Muscle of leg (tissue), 11 donors: ENCODE measurements around the gene NUP54. TPM values are rescaled to one million over a fixed set of nuclear protein-coding genes. Genes with fewer than 3 reads are reported as not detected.
A peak's percentile ranks its signal among the peaks of the same experiment; 100 is the strongest.

Experiments used
- DNase-seq: peaks from one replicate; pipeline ENCODE4 v3.0.0; 2013
- H3K27ac ChIP-seq: one replicate; pipeline ENCODE4 v1.5.1; 2013; ENCODE audit warnings: mild to moderate bottlenecking, low read length, control low read depth
- H3K27me3 ChIP-seq: one replicate; pipeline ENCODE4 v1.6.1; 2013; ENCODE audit warnings: low read length; ENCODE audit not compliant: control insufficient read depth, insufficient read depth
- H3K36me3 ChIP-seq: one replicate; pipeline ENCODE4 v1.6.1; 2013; ENCODE audit warnings: low read length; ENCODE audit not compliant: control insufficient read depth, insufficient read depth
- H3K4me1 ChIP-seq: one replicate; pipeline ENCODE4 v1.6.1; 2013; ENCODE audit warnings: low read length; ENCODE audit not compliant: control insufficient read depth, insufficient read depth
- H3K4me3 ChIP-seq: one replicate; pipeline ENCODE4 v1.5.1; 2013; ENCODE audit warnings: low read length, control low read depth
- H3K9me3 ChIP-seq: replicated peaks from 2 replicates; pipeline ENCODE4 v1.6.1; 2013; ENCODE audit warnings: low read depth, low read length; ENCODE audit not compliant: control insufficient read depth
- WGBS: methylation state at CpG from one replicate; pipeline ENCODE4 v1.1.5; 2013; ENCODE audit warnings: missing lambda C conversion rate; ENCODE audit not compliant: insufficient coverage; 5-methylcytosine and 5-hydroxymethylcytosine counted together
- polyA plus RNA-seq, 8 donors: library from polyadenylated mRNA; unstranded; fragments of 120-200 nt; gene quantifications; one replicate each; pipeline versions ENCODE4 v1.2.1 to v1.2.3, GENCODE V29; 2013; ENCODE audit warnings: inconsistent platforms in 1 of 8, low replicate concordance in 1 of 8; ENCODE audit not compliant: insufficient read length in 8 of 8, insufficient read depth in 1 of 8
- total RNA-seq: library from RNA; stranded (reverse); fragments of 120-200 nt; gene quantifications from one replicate; pipeline ENCODE4 v1.2.4, GENCODE V29; 2013

Gene NUP54
- total and polyA plus RNA-seq, 9 donors, result 31.9 to 45.7 (median 39.5) TPM

DNA sequence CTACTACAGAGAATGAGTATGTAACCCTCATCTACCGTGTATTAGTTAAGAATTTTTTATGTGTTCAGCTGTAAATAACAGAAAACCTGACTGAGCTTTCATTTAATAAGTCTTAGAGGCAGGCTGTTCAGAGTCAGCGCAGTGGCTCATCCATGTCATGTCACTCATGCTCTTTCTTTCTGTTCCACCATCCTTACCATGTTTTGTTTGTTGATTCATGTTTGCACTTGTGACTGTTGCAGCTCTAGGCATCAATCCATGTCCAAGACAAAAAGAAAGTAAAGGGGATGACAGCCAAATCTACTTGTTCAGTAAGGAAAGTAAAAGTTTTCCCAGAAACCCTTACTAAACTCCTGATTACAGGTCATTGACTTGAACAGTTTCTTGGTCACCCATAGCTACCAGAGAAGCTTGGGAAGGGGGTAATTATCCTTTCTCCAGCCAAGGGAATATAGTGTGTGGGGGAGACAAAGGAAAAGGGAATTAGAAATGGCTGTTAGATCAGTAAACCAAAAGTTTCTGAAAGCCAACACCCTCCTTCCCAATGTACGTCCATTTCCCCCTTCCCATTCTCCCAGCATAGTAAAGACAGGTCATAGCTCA is 64.7 kb downstream of the NUP54 start:
- Histone ChIP-seq H3K36me3 (no peaks in the 10 kb centered on the region), H3K4me1 (peaks cover 4% of the 10 kb centered on the region), H3K27me3 (no peaks in the 10 kb centered on the region), H3K4me3 (no peak overlapping the region), H3K27ac (no peak overlapping the region), H3K9me3 (no peaks in the 10 kb centered on the region)
- WGBS, result no CpG with 5 or more reads among the region's 3 CpGs
- no peak for DNase-seq

- Histone ChIP-seq H3K9me3 (no peaks in the 10 kb centered on the region), H3K27ac (no peak overlapping the region)
Measured at GRCh38 chr4:76078033-76078613, 70.1 kb downstream of the NUP54 start.

DNA sequence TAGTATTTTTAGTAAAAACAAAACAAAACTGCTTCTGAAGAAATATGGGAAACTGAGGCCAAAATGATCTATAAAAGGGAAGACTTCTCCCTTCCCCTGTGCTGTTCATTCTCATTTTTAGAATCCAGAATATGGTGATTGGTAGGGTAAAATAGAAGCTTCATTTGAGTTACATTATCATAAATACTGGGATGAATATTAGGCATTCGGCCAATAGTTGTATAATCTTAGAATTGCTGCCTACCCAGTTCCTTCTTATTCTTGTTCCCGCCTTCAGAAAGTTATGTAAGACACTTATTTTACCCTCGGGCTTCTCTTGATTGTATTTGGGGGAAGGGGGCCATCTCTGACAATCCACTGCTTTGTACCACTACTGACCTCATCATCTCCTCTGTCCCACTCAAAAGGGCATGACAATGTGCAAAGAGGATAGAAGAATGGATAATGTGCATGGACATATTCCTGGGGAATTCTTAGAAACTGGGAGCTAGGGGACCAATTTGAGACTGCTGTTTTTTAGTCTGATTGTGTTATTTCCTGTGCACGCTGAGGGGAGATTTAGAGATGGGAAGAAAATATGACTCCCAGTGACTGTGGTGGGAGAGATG is 73.1 kb downstream of the NUP54 start:
- no peaks in the 10 kb centered on the region for H3K27me3 ChIP-seq
- WGBS, result 67% methylated on average over 1 of the region's 4 CpGs
- no peak overlapping the region for H3K4me3 ChIP-seq
- no peak for DNase-seq
- peak overlapping the region; percentile 35 for H3K27ac ChIP-seq
- H3K4me1 ChIP-seq, result no peaks in the 10 kb centered on the region
- no peaks in the 10 kb centered on the region for H3K9me3 ChIP-seq
- H3K36me3 ChIP-seq, result no peaks in the 10 kb centered on the region

More at GRCh38 chr4:76078033-76078613, 70.1 kb downstream of the NUP54 start:
- Histone ChIP-seq H3K4me3 (no peak overlapping the region), H3K4me1 (no peaks in the 10 kb centered on the region), H3K27me3 (no peaks in the 10 kb centered on the region), H3K36me3 (no peaks in the 10 kb centered on the region)
- DNase-seq, result peak; percentile 27
- WGBS, result 29% methylated on average over 1 of the region's 4 CpGs

GRCh38 chr4:76074468-76074867 is 73.7 kb downstream of the NUP54 start, which contains the start of gene ART3:
Gene ART3 (plus strand): TSS chr4:76074709. CDS start chr4:76075890, 1,181 bp downstream.
- Histone ChIP-seq H3K36me3 (no peaks in the 10 kb centered on the region), H3K4me3 (no peak within 1 kb of the TSS), H3K27ac (peak within 1 kb of the TSS; percentile 35), H3K9me3 (no peaks in the 10 kb centered on the region), H3K4me1 (no peaks in the 10 kb centered on the region), H3K27me3 (no peaks in the 10 kb centered on the region)
- no CpG with 5 or more reads among the region's 1 CpG for WGBS
- DNase-seq, result peak; percentile 60

GRCh38 chr4:76072760-76073159 is 75.4 kb downstream of the NUP54 start:
- Histone ChIP-seq H3K36me3 (no peaks in the 10 kb centered on the region), H3K4me3 (no peak overlapping the region), H3K27ac (no peak overlapping the region), H3K27me3 (no peaks in the 10 kb centered on the region), H3K9me3 (no peaks in the 10 kb centered on the region), H3K4me1 (no peaks in the 10 kb centered on the region)
- no peak for DNase-seq
- WGBS, result 59% methylated on average over 2 of the region's 4 CpGs

- WGBS, result 0% methylated on average over 2 of the region's 2 CpGs
- Histone ChIP-seq H3K27me3 (no peaks in the 10 kb centered on the region), H3K36me3 (no peaks in the 10 kb centered on the region), H3K27ac (no peak overlapping the region), H3K4me3 (no peak overlapping the region), H3K4me1 (no peaks in the 10 kb centered on the region), H3K9me3 (no peaks in the 10 kb centered on the region)
- DNase-seq, result peak; percentile 86
Measured at GRCh38 chr4:76067652-76068286, 80.4 kb downstream of the NUP54 start.

- no peak overlapping the region for H3K27ac ChIP-seq
- no peak for DNase-seq
- H3K4me1 ChIP-seq, result no peaks in the 10 kb centered on the region
- H3K9me3 ChIP-seq, result no peaks in the 10 kb centered on the region
- H3K4me3 ChIP-seq, result no peak overlapping the region
- H3K27me3 ChIP-seq, result no peaks in the 10 kb centered on the region
- WGBS, result 57% methylated on average over 2 of the region's 3 CpGs
- H3K36me3 ChIP-seq, result no peaks in the 10 kb centered on the region
Measured at GRCh38 chr4:76066546-76066945, 81.7 kb downstream of the NUP54 start.

Other genes starting within 250 kb of the NUP54 start
- 0.04 TPM for gene PPEF2, start 245.9 kb downstream of the NUP54 start, total RNA-seq
- gene PPEF2, start 245.9 kb downstream of the NUP54 start, polyA plus RNA-seq, result under 1 TPM in 4 of 8 donors, not detected in 4; 0.07 to 0.43 (median 0.27) TPM
- 8.8 TPM for gene NAAA, start 207.4 kb downstream of the NUP54 start, total RNA-seq
- gene NAAA, start 207.4 kb downstream of the NUP54 start, polyA plus RNA-seq, result 10 to 100 TPM in 7 of 8 donors, 1 to 10 TPM in 1; 7.4 to 21.6 (median 12.0) TPM
- 23.4 TPM for gene SDAD1, start 157.5 kb downstream of the NUP54 start, total RNA-seq
- gene SDAD1, start 157.5 kb downstream of the NUP54 start, polyA plus RNA-seq, result 10 to 100 TPM; 21.0 to 32.4 (median 27.0) TPM
- gene CXCL9, start 140.9 kb downstream of the NUP54 start, total RNA-seq, result 0.04 TPM
- gene CXCL9, start 140.9 kb downstream of the NUP54 start, polyA plus RNA-seq, result under 1 TPM in 6 of 8 donors, not detected in 2; 0.04 to 0.41 (median 0.09) TPM
- 0.09 TPM for gene CXCL10, start 124.9 kb downstream of the NUP54 start, total RNA-seq
- gene CXCL10, start 124.9 kb downstream of the NUP54 start, polyA plus RNA-seq, result 1 to 10 TPM in 1 of 8 donors, under 1 TPM in 6, not detected in 1; 0.14 to 1.1 (median 0.23) TPM
- gene CXCL11, start 112.3 kb downstream of the NUP54 start, total RNA-seq, result not detected
- gene CXCL11, start 112.3 kb downstream of the NUP54 start, polyA plus RNA-seq, result under 1 TPM in 1 of 8 donors, not detected in 7; 0.07 TPM
- gene ART3, start 73.7 kb downstream of the NUP54 start, total RNA-seq, result 26.0 TPM
- gene ART3, start 73.7 kb downstream of the NUP54 start, polyA plus RNA-seq, result 10 to 100 TPM; 21.7 to 54.3 (median 38.9) TPM
- gene SCARB2, start 65.4 kb upstream of the NUP54 start, total RNA-seq, result 136 TPM
- 100 to 1,000 TPM; 101 to 154 (median 117) TPM for gene SCARB2, start 65.4 kb upstream of the NUP54 start, polyA plus RNA-seq
- 1.9 TPM for gene FAM47E, start 103.3 kb upstream of the NUP54 start, total RNA-seq
- gene FAM47E, start 103.3 kb upstream of the NUP54 start, polyA plus RNA-seq, result 1 to 10 TPM in 5 of 8 donors, under 1 TPM in 3; 0.64 to 2.4 (median 1.1) TPM
- gene STBD1, start 158.3 kb upstream of the NUP54 start, total RNA-seq, result 30.9 TPM
- 10 to 100 TPM; 22.1 to 47.6 (median 36.8) TPM for gene STBD1, start 158.3 kb upstream of the NUP54 start, polyA plus RNA-seq